Neural crest cell (in vitro differentiated cells): Measurements from ENCODE around the gene DSCAM. TPM values are rescaled to one million over a fixed set of nuclear protein-coding genes. Genes with fewer than 3 reads are reported as not detected.

Experiments
- DNase-seq: peaks from one replicate; pipeline ENCODE4 v3.0.0; 2021; ENCODE audit warnings: low read depth, mixed read lengths, low spot score
- H3K27ac Mint-ChIP-seq: one replicate; pipeline ENCODE4 v1.8.0; 2021; ENCODE audit warnings: mild to moderate bottlenecking, mixed read lengths; ENCODE audit not compliant: unreplicated experiment
- H3K27me3 Mint-ChIP-seq: 2 replicates; pipeline ENCODE4 v1.8.0; 2021; ENCODE audit warnings: low read depth, mild to moderate bottlenecking, mixed read lengths
- H3K36me3 Mint-ChIP-seq: 2 replicates; pipeline ENCODE4 v1.8.0; 2021; ENCODE audit warnings: low read depth, mild to moderate bottlenecking, mixed read lengths
- H3K4me1 Mint-ChIP-seq: 2 replicates; pipeline ENCODE4 v1.8.0; 2021; ENCODE audit warnings: mixed read lengths
- H3K4me3 Mint-ChIP-seq: one replicate; pipeline ENCODE4 v1.8.0; 2021; ENCODE audit warnings: mild to moderate bottlenecking, mixed read lengths
- H3K9me3 Mint-ChIP-seq: 2 replicates; pipeline ENCODE4 v1.8.0; 2021; ENCODE audit warnings: mixed read lengths
- total RNA-seq: library from RNA; stranded (reverse); gene quantifications from 2 replicates; pipeline ENCODE4 v1.2.1, GENCODE V29; 2021
- TF ChIP-seq, protein P1 (sequence below): fragments of 200-600 bp; sonication (generic); conservative IDR thresholded peaks from 2 replicates; pipeline ENCODE4 v1.5.0; 2021; ENCODE audit warnings: antibody characterized with exemption, mild to moderate bottlenecking

Gene DSCAM
- total RNA-seq, 1 donor from 2014 or later = 0.19 TPM

GRCh38 chr21:40422896-40423635, 423.9 kb downstream of the DSCAM start:
- Mint-ChIP-seq H3K9me3 (peaks cover 14% of the 10 kb centered on the region), H3K36me3 (peaks cover 7% of the 10 kb centered on the region), H3K4me1 (no peaks in the 10 kb centered on the region), H3K27me3 (peaks cover 3% of the 10 kb centered on the region), H3K27ac (no peak overlapping the region), H3K4me3 (no peak overlapping the region)
- TF ChIP-seq, protein P1, sequence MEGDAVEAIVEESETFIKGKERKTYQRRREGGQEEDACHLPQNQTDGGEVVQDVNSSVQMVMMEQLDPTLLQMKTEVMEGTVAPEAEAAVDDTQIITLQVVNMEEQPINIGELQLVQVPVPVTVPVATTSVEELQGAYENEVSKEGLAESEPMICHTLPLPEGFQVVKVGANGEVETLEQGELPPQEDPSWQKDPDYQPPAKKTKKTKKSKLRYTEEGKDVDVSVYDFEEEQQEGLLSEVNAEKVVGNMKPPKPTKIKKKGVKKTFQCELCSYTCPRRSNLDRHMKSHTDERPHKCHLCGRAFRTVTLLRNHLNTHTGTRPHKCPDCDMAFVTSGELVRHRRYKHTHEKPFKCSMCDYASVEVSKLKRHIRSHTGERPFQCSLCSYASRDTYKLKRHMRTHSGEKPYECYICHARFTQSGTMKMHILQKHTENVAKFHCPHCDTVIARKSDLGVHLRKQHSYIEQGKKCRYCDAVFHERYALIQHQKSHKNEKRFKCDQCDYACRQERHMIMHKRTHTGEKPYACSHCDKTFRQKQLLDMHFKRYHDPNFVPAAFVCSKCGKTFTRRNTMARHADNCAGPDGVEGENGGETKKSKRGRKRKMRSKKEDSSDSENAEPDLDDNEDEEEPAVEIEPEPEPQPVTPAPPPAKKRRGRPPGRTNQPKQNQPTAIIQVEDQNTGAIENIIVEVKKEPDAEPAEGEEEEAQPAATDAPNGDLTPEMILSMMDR = no peak
- no peak for DNase-seq

- no peak for DNase-seq
- H3K27ac Mint-ChIP-seq = no peak overlapping the region
- TF ChIP-seq, protein P1 = no peak
- no peaks in the 10 kb centered on the region for H3K4me1 Mint-ChIP-seq
- peaks cover 18% of the 10 kb centered on the region for H3K9me3 Mint-ChIP-seq
- peaks cover 3% of the 10 kb centered on the region for H3K27me3 Mint-ChIP-seq
- no peak overlapping the region for H3K4me3 Mint-ChIP-seq
- H3K36me3 Mint-ChIP-seq = peaks cover 11% of the 10 kb centered on the region
These were observed 425.8 kb downstream of the DSCAM start for GRCh38 chr21:40421121-40421520.

- H3K36me3 Mint-ChIP-seq = peaks cover 11% of the 10 kb centered on the region
- TF ChIP-seq, protein P1 = no peak
- H3K27me3 Mint-ChIP-seq = no peaks in the 10 kb centered on the region
- no peak overlapping the region for H3K27ac Mint-ChIP-seq
- H3K4me3 Mint-ChIP-seq = no peak overlapping the region
- peaks cover 23% of the 10 kb centered on the region for H3K9me3 Mint-ChIP-seq
- no peaks in the 10 kb centered on the region for H3K4me1 Mint-ChIP-seq
- DNase-seq = no peak
These were observed 430.4 kb downstream of the DSCAM start for GRCh38 chr21:40416572-40416971.

DNA sequence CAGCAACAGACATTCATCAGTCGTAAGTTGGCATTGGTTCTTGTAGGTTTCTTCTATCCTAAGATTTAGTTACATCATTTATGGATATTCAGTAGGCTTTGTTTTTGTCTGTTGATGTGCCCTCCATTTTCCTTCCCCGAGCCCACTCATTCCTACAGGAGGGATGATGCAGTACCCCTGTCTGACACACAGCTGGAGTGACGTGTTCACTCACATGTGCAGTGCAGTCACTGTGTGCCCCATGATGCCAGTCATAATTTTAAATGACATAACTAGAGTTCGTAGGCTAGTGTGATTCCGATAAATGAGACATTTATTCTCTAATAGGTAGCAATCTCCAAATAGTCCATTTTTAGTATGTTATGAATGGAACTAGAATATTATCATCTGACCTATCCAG, 438.4 kb downstream of the DSCAM start:
- TF ChIP-seq, protein P1 = no peak
- no peak overlapping the region for H3K4me3 Mint-ChIP-seq
- H3K36me3 Mint-ChIP-seq = no peaks in the 10 kb centered on the region
- DNase-seq = no peak
- H3K27ac Mint-ChIP-seq = no peak overlapping the region
- H3K9me3 Mint-ChIP-seq = peaks cover 7% of the 10 kb centered on the region
- H3K27me3 Mint-ChIP-seq = peaks cover 3% of the 10 kb centered on the region
- H3K4me1 Mint-ChIP-seq = peaks cover 11% of the 10 kb centered on the region

- peaks cover 3% of the 10 kb centered on the region for H3K27me3 Mint-ChIP-seq
- no peaks in the 10 kb centered on the region for H3K36me3 Mint-ChIP-seq
- TF ChIP-seq, protein P1 = no peak
- DNase-seq = no peak
- H3K27ac Mint-ChIP-seq = peak overlapping the region; percentile 27
- H3K4me1 Mint-ChIP-seq = peaks cover 11% of the 10 kb centered on the region
- H3K4me3 Mint-ChIP-seq = no peak overlapping the region
- H3K9me3 Mint-ChIP-seq = no peaks in the 10 kb centered on the region
These were observed 442.6 kb downstream of the DSCAM start for GRCh38 chr21:40404396-40404800.
